ENCODE measurements around the gene RPP25L.

The RPP25L gene

GRCh38 chr9:34633166-34633565, 21.3 kb upstream of the RPP25L start:
- no peak for DNase-seq (ENCODE audit: low spot score)
- TF ChIP-seq, protein P1, sequence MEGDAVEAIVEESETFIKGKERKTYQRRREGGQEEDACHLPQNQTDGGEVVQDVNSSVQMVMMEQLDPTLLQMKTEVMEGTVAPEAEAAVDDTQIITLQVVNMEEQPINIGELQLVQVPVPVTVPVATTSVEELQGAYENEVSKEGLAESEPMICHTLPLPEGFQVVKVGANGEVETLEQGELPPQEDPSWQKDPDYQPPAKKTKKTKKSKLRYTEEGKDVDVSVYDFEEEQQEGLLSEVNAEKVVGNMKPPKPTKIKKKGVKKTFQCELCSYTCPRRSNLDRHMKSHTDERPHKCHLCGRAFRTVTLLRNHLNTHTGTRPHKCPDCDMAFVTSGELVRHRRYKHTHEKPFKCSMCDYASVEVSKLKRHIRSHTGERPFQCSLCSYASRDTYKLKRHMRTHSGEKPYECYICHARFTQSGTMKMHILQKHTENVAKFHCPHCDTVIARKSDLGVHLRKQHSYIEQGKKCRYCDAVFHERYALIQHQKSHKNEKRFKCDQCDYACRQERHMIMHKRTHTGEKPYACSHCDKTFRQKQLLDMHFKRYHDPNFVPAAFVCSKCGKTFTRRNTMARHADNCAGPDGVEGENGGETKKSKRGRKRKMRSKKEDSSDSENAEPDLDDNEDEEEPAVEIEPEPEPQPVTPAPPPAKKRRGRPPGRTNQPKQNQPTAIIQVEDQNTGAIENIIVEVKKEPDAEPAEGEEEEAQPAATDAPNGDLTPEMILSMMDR (IDR thresholded peaks at IDR 0.05; ENCODE audit: borderline replicate concordance, control extremely low read depth, extremely low read depth, insufficient read depth, missing control alignments) = no peak
- in situ Hi-C loops (cut with MboI; ENCODE audit: low sequenced_read_pairs, unreplicated experiment) = no loop called here

- TF ChIP-seq, protein P1 (IDR thresholded peaks at IDR 0.05; ENCODE audit: borderline replicate concordance, control extremely low read depth, extremely low read depth, insufficient read depth, missing control alignments) = no peak
- in situ Hi-C loops (cut with MboI; ENCODE audit: low sequenced_read_pairs, unreplicated experiment) = no loop called here
- no peak for DNase-seq (ENCODE audit: low spot score)
These were observed 18.7 kb upstream of the RPP25L start for GRCh38 chr9:34630402-34631154.

DNA sequence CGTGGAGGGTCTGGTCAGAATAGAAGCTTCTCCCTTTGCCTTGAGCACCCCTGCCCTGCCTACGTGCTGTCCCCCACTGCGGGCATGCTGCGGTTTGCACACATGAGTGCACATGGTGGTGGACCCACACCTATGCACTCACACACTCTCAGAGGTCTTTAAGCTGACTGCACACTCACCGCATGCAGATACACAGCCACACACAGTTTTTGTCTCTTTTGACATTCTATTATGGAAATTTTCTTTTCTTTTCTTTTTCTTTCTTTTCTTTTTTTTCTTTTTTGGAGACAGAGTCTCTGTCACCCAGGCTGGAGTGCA, 17.6 kb upstream of the RPP25L start:
- in situ Hi-C loops (cut with MboI; ENCODE audit: low sequenced_read_pairs, unreplicated experiment) = no loop called here
- DNase-seq (ENCODE audit: low spot score) = no peak
- TF ChIP-seq, protein P1 (IDR thresholded peaks at IDR 0.05; ENCODE audit: borderline replicate concordance, control extremely low read depth, extremely low read depth, insufficient read depth, missing control alignments) = no peak

- TF ChIP-seq, protein P1 (IDR thresholded peaks at IDR 0.05; ENCODE audit: borderline replicate concordance, control extremely low read depth, extremely low read depth, insufficient read depth, missing control alignments) = no peak
- DNase-seq (ENCODE audit: low spot score) = peak; percentile 71
- in situ Hi-C loops (cut with MboI; ENCODE audit: low sequenced_read_pairs, unreplicated experiment) = no loop called here
These were observed 17.0 kb upstream of the RPP25L start, which contains the start of gene ARID3C for GRCh38 chr9:34628656-34629490. Gene ARID3C (minus strand): TSS chr9:34629066. CDS start chr9:34628014, 1,052 bp downstream.

- TF ChIP-seq, protein P1 (IDR thresholded peaks at IDR 0.05; ENCODE audit: borderline replicate concordance, control extremely low read depth, extremely low read depth, insufficient read depth, missing control alignments) = no peak
- no peak for DNase-seq (ENCODE audit: low spot score)
- in situ Hi-C loops (cut with MboI; ENCODE audit: low sequenced_read_pairs, unreplicated experiment) = no loop called here
These were observed 16.1 kb upstream of the RPP25L start for GRCh38 chr9:34627716-34628655.

- in situ Hi-C loops (cut with MboI; ENCODE audit: low sequenced_read_pairs, unreplicated experiment) = no loop called here
- TF ChIP-seq, protein P1 (IDR thresholded peaks at IDR 0.05; ENCODE audit: borderline replicate concordance, control extremely low read depth, extremely low read depth, insufficient read depth, missing control alignments) = no peak
- DNase-seq (ENCODE audit: low spot score) = no peak
These were observed 13.2 kb upstream of the RPP25L start for GRCh38 chr9:34625186-34625486.

Measured in GM13976 (cell line).